ENCODE measurements around the gene LASP1. TPM values are rescaled to one million over a fixed set of nuclear protein-coding genes. Genes with fewer than 3 reads are reported as not detected.
"Not testable (repeated sequence)": the region's sequence is repeated elsewhere in the genome, so short reads cannot be mapped to it uniquely, and the experiment has no call there.

LASP1 gene
- total RNA-seq, 1 donor from 2014 or later = 67.1 TPM

DNA sequence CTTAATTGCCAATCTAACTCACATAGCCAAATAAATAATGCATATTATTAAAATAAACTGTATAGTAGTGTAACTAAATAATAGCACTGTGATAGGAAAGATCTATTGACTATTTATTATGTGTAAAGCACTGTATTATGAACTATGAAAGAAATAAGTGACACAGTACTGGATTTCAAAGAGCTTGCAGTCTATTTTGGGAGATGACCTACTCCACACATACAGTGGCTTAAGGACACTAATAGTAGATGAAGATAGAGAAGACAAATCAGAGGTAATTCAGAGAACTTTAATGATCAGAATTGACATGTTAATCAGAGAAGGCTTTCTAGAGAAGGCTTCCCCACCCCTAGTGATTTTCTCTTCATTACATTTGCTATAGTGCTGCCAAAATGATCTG lies 70.1 kb downstream of the LASP1 start:
- no peak for DNase-seq

DNA sequence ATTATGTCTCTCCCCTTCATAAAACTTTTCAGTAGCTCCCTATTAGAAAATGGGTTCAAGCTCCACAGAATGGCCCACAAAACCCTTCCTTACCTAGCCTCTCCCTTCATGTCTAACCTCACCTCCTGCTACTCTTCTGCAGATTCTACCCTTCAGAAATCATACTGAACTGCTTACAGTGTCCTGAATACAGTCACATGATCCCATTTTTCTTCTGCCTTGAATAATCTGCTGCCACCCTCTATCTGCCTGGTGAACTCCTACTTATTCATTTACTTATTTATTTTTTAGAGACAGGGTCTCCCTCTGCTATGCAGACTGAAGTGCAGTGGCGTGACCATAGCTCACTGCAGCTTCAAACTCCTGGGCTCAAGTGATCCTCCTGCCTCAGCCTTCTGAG lies 70.5 kb downstream of the LASP1 start:
- DNase-seq = no peak

DNA sequence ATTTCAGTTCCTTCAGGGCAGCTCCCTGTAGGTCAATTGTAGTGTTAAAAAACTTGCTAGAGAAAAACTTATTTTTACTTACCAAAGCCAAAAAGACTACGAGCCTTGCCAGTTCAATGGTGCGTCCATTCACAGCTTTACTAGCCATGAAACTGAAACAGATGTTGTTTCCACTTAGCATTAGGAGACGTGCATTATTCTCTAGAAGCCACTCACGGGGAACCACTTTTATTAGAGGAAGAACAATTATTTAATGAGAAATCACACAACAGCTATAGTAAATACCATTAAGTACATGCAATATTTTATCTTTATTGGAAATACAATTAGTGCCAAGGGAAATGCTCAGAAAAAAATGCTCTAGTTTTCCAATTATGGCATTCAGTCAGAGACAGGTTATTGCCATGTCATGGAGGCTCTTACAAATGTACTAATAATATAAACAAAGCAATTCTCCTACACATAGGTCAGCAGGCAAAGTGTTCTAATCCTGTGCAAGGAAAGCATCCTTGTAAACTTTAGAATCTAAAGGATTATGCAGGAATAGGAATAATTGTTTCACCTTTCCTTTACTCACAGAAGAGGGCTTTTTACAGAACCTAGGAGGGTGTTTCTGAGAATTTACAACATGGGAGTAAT lies 73.0 kb downstream of the LASP1 start:
- DNase-seq = no peak

DNA sequence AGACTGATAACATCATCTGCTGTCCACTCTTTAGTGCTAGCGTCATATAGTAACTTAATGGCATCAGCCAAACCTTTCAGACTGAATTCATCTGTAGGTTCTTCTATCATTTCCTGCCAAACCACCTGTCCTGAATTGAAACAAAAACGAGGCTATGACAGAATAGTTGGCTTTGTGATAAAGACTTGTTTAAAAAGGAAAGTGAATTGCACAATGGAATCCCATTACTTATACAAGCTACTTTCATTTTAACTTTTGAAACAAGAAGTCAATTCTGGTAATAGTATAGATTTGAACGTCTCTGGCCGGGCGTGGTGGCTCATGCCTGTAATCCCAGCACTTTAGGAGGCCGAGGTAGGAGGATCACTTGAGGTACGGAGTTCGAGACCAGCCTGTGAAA lies 73.7 kb downstream of the LASP1 start:
- no peak for DNase-seq

DNA sequence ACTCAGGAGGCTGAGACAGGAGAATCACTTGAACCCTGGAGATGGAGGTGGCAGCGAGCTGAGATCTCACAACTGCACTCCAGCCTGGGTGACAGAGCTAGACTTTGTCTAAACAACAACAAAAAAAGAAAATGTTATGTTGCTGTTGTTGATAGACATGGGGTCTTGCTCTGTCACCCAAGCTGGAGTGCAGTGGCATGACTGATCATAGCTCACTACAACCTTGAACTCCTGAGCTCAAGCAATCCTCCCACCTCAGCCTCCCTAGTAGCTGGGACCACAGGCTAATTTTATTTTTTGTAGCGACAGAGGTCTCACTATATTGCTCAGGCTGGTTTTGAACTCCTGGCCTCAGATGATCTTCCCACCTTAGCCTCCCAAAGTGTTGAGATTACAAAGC lies 77.3 kb downstream of the LASP1 start:
- DNase-seq = no peak

DNA sequence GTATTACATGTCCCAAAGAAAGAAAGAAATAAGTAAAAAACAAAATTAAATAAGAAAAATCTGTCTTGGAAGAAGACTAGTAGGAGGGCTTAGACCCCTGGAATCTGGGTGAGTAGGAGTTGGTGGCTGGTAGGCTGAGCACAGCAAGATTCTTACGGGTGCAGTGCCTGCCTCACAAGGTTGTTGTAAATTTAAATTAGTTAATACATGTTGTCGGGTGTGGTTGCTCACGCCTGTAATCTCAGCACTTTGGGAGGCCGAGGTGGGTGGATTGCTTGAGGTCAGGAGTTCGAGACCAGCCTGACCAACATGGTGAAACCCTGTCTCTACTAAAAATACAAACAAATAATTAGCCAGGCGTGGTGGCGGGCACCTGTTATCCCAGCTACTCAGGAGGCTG lies 83.9 kb downstream of the LASP1 start:
- not testable (repeated sequence) for DNase-seq

DNA sequence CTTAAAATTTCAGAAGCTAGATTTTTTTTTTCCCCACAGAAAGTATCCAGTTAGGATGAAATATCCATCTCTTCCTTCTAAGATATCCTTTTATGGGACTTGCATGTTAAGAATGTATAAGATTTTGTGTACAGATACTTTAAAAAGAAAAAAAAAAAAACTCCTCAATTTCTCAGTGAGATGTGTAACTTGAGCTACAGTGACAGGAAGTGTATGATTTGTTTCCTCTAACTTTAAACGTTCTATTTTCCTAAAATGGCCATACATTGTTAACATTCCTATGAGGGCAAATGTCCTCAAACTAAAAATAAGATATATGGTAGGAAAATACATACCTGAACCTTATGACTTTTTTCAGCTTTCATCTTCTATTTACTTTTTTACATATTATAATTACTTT lies 88.5 kb downstream of the LASP1 start:
- DNase-seq = no peak

DNA sequence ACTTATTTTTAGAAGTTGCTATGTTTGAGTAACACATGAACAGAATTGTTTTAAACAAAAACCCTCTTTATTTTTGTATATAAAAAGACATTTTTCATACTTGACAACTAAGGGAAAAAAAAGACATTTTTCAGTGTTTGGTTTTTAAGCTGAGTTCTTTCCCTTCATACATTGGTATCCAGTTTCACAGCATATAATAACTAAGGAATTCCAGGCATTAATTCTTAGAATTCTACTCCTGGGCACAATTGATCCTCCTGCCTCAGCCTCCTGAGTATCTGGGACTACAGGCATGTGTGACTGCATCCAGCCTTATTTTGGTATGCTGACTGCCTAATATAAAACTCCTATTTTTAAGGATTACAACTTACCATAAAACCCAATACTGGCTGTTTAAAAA lies 88.9 kb downstream of the LASP1 start:
- DNase-seq = no peak

DNA sequence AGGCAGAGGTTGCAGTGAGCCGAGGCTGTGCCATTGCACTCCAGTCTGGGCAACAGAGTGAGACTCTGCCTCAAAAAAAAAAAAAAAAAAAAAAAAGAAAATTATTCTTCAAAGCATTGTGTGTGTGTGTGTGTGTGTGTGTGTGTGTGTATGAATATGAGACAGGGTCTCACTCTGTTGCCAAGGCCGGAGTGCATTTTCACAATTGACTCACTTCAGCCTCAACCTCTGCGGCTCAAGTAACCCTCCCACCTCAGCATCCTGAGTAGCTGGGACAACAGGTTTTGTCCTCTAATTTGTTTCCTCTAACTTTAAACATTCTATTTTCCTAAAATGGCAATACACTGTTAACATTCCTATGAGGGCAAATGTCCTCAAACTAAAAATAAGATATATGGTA lies 89.7 kb downstream of the LASP1 start:
- DNase-seq = no peak

DNA sequence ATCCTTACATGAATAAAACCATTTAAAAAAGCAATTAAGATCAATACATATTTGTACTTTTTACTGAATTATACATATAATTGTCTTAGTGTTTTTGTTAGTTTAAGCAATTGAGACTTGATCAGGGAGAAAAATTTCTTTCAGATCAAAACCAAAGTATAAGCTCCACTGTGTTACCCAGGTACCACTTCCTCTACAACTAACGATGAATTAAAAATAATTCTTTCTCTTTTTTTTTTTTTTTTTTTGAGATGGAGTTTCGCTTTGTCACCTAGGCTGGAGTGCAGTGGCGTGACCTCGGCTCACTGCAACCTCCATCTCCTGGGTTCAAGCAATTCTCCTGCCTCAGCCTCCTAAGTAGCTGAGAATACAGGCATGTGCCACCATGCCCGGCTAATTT lies 90.5 kb downstream of the LASP1 start:
- no peak for DNase-seq

DNA sequence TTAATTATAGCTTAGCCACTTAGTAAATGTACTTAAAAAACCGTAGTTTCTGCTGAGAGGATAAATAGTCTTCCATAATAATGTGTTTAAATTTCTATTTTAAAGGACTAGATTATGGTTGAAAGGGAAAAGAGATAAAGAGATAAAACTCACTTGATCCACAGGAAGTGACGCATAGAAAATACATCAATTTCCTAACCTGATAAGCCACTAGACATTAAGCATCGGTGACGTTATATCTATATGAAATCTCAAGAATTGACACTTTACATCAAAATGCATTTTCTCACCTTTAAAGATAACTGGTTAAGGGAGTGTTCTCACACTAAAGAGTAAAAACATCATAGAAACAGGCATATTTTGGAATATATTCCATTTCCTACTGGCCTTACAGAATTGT lies 91.6 kb downstream of the LASP1 start:
- DNase-seq = no peak

DNA sequence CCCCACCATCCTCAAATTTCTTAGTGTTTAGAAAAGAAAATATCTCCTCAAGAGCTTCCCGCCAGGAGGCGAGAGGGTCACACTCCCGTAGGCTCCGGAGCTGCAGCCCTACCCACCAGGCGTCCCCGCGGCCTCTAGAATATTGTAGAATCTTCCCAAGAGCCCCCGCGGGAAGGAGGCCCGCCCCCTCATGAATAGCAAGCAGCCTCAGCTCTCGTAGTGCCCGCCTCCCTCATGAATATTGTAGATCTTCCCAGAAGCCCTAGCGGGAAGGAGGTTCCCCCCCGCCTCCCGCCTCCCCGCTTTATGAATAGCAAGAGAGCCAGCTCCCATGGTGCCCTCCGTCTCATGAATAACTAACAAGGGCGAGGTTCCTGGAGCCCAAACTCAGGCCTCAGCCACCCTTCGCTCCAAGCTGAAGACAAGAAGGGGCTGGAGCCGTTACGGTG lies 97.5 kb downstream of the LASP1 start, which contains the start of gene FBXO47:
TSS of gene FBXO47 (minus strand) at position 114 of the 449 bp plus-strand sequence. CDS start 4,378 bp downstream, outside the sequence.
- peak; percentile 96 for DNase-seq

DNA sequence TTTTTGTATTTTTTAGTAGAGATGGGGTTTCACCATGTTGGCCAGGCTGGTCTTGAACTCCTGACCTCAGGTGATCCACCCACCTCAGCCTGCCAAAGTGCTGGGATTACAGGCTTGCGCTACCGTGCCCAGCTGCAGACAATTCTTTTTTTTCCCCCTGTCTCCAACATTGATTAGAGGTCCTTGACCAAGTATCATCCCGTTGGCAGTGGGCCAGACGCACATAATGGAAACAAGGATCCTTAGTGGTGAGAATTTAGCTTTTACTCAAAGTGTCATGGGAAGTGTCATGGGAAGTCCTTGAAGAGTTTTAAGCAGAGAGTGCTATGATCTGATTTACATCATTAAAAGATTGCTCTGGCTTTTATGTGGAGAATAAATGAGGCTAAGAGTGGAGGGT lies 99.4 kb downstream of the LASP1 start:
- DNase-seq = no peak

DNA sequence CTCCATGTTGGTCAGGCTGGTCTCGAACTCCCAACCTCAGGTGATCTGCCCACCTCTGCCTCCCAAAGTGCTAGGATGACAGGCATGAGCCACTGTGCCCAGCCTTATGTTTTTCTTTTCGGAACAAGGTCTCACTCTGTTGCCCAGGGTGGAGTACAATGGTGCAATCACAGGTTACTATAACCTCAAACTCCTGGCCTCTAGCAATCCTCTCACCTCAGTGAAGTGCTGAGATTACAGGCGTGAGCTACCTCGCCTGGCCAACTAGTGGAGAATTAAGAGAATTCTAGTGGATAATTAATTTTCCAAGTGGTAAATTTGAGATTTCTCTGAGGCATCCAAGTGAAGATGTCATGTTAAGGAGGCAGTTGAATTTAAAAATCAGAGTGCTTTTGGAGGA lies 100.3 kb downstream of the LASP1 start:
- DNase-seq = no peak

DNA sequence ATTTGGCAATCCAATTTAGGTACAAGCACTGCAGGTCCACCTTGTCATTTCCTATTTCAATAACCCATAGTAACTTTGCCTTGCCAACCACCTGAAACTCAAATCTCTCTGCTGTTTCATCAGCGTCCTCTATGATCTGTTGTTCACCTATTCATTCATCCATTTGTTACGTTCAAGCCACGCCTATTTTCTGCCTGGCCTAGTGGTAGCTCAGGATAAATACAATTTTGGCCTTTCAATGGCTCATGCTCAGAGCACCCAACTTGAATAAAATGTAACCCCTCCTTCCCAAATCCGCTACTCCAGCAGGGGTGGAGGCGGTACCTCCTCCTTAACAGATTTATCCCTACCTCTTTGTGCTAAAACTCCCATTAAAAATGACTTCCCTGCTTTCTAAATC lies 100.9 kb downstream of the LASP1 start:
- DNase-seq = no peak

Small RNA genes lying within 50 kb of the gene (small RNA-seq; reads per million reads assigned to genes)
- gene MIR4727 (ENCODE audit: low replicate concordance) (0.19 reads per million, percentile 23 among the genes with 10 or more reads in this experiment), gene MIR6779 (ENCODE audit: low replicate concordance) (not detected), gene SNORA21 (ENCODE audit: low replicate concordance) (not detected), gene SNORA21B (ENCODE audit: low replicate concordance) (not detected)

Other genes starting within 250 kb of the LASP1 start
- gene EPOP, start 195.1 kb upstream of the LASP1 start, total RNA-seq = not detected
- 42.2 TPM for gene MLLT6, start 164.8 kb upstream of the LASP1 start, total RNA-seq
- gene CISD3, start 139.7 kb upstream of the LASP1 start, total RNA-seq = 4.4 TPM
- gene PCGF2, start 121.7 kb upstream of the LASP1 start, total RNA-seq = 8.0 TPM
- gene PSMB3, start 117.3 kb upstream of the LASP1 start, total RNA-seq = 64.7 TPM
- 81.4 TPM for gene PIP4K2B, start 70.5 kb upstream of the LASP1 start, total RNA-seq
- 11.4 TPM for gene CWC25, start 44.7 kb upstream of the LASP1 start, total RNA-seq
- 1,363 TPM for gene RPL23, start 16.3 kb upstream of the LASP1 start, total RNA-seq
- not detected for gene FBXO47, start 97.3 kb downstream of the LASP1 start, total RNA-seq